ENCODE measurements around the gene C3. TPM values are rescaled to one million over a fixed set of nuclear protein-coding genes. Genes with fewer than 3 reads are reported as not detected.

The C3 gene
- total and polyA plus RNA-seq, 2 of the 13 experiments (the other 11 are each of a cell fraction or from before 2014, with no cell fraction given), result 1,455 to 6,272 TPM

DNA sequence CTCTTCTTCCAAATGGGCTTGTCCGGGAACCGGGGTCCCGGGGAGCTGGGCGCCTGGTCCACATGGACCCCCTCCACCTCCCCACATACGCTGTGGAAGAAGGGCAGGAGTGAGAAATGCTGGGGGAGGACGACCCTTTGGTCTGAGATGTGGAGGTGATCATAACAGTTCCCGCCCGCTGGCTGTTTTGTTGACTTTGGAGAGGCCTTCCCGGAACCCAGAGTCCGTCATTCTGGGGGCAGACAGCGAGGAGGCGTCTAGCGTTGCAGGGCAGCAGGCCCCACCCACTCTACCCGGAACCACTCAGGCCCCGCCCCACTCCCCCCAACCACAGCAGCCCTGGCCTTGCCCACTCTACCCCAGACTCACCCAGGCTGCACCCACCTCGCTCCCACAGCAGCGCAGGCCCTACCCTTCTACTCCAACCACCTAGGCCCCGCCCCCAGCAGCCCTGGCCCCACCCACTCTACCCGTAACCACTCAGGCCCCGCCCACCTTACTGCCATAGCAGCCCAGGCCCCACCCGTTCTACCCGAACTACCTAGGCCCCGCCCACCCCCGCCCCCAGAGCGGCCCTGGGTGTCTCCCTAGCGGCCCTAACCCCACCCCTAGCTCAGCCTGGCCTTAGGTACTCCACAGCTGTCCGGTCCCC is 9.8 kb upstream of the C3 start (continued):
- TF ChIP-seq ZNF644 (CRISPR knock-in tag; IDR thresholded peaks at IDR 0.05; ENCODE audit: low read depth) (0 out of 2 replicates have a peak, but pooled peaks have one; percentile 13), MED8 (CRISPR knock-in tag; IDR thresholded peaks at IDR 0.05; ENCODE audit: insufficient replicate concordance) (no peak), KLF9 (CRISPR knock-in tag; IDR thresholded peaks at IDR 0.05; ENCODE audit: low read depth) (no peak), NFKBIZ (CRISPR knock-in tag; IDR thresholded peaks at IDR 0.05) (peak; percentile 91), ZSCAN9 (CRISPR knock-in tag; IDR thresholded peaks at IDR 0.05; ENCODE audit: borderline replicate concordance) (peak; percentile 70; the same call in 1 of the 2 replicates), ZNF512B (CRISPR knock-in tag; IDR thresholded peaks at IDR 0.05; ENCODE audit: borderline replicate concordance) (no peak), SP140L (CRISPR knock-in tag; IDR thresholded peaks at IDR 0.05; ENCODE audit: borderline replicate concordance) (no peak), ZFX (CRISPR knock-in tag; IDR thresholded peaks at IDR 0.05; ENCODE audit: low read depth) (peak; percentile 67; the same call in 1 of the 2 replicates), IRF1 (CRISPR knock-in tag; IDR thresholded peaks at IDR 0.05; ENCODE audit: low read depth) (no peak), YEATS4 (CRISPR knock-in tag; IDR thresholded peaks at IDR 0.05; ENCODE audit: borderline replicate concordance) (peak; percentile 71; the same call in 1 of the 2 replicates), BRD4 (CRISPR knock-in tag; IDR thresholded peaks at IDR 0.05) (peak; percentile 70; the same call in 1 of the 2 replicates), ZNF17 (CRISPR knock-in tag; IDR thresholded peaks at IDR 0.05) (no peak), BRCA1 (CRISPR knock-in tag; IDR thresholded peaks at IDR 0.05) (no peak), HMGXB3 (CRISPR knock-in tag; IDR thresholded peaks at IDR 0.05; ENCODE audit: borderline replicate concordance) (no peak; the same call in 1 of the 2 replicates), ZBTB34 (CRISPR knock-in tag; IDR thresholded peaks at IDR 0.05) (no peak), NFE2L2 (IDR thresholded peaks at IDR 0.05; ENCODE audit: low read length) (no peak), TBP (CRISPR knock-in tag; IDR thresholded peaks at IDR 0.05) (no peak), SRSF4 (IDR thresholded peaks at IDR 0.05; ENCODE audit: low read depth, low read length, poor library complexity, severe bottlenecking) (no peak)
